ENCODE results near the gene TIRAP.

- no peak for TF ChIP-seq PATZ1 (CRISPR knock-in tag; IDR thresholded peaks at IDR 0.05; ENCODE audit: borderline replicate concordance)
- no peak for TF ChIP-seq OSR1 (CRISPR knock-in tag; IDR thresholded peaks at IDR 0.05)
- no peak for TF ChIP-seq ZNF565 (CRISPR knock-in tag; conservative IDR thresholded peaks at IDR 0.05; ENCODE audit: low read depth)
- TF ChIP-seq TOX (CRISPR knock-in tag; IDR thresholded peaks at IDR 0.05; ENCODE audit: borderline replicate concordance), result no peak
- TF ChIP-seq ARNTL (CRISPR knock-in tag; IDR thresholded peaks at IDR 0.05; ENCODE audit: borderline replicate concordance, low read depth), result no peak
- TF ChIP-seq GLIS3 (CRISPR knock-in tag; IDR thresholded peaks at IDR 0.05), result no peak
- no peak for TF ChIP-seq ESRRG (CRISPR knock-in tag; IDR thresholded peaks at IDR 0.05)
- no peak for TF ChIP-seq BACH2 (CRISPR knock-in tag; IDR thresholded peaks at IDR 0.05; ENCODE audit: borderline replicate concordance)
- TF ChIP-seq ZNF70 (CRISPR knock-in tag; IDR thresholded peaks at IDR 0.05), result no peak
- no peak for TF ChIP-seq PPARA (CRISPR knock-in tag; IDR thresholded peaks at IDR 0.05; ENCODE audit: borderline replicate concordance)
- TF ChIP-seq POU6F1 (CRISPR knock-in tag; IDR thresholded peaks at IDR 0.05; ENCODE audit: borderline replicate concordance, low read depth), result no peak
- TF ChIP-seq SNAI2 (CRISPR knock-in tag; IDR thresholded peaks at IDR 0.05), result no peak
- TF ChIP-seq CSRNP3 (CRISPR knock-in tag; IDR thresholded peaks at IDR 0.05), result no peak
These were observed 25.1 kb upstream of the TIRAP start for GRCh38 chr11:126257764-126258163.

Measured in SK-N-SH treated with all-trans-retinoic acid at 6 μM for 48 hours (cell line).